Epidermal melanocyte (primary cell): Measurements from ENCODE around the gene NSD1.

Experiments used
- DNase-seq: peaks from one replicate; pipeline ENCODE4 v3.0.0; 2011; ENCODE audit warnings: low spot score; ENCODE audit not compliant: insufficient read length

NSD1 gene

DNA sequence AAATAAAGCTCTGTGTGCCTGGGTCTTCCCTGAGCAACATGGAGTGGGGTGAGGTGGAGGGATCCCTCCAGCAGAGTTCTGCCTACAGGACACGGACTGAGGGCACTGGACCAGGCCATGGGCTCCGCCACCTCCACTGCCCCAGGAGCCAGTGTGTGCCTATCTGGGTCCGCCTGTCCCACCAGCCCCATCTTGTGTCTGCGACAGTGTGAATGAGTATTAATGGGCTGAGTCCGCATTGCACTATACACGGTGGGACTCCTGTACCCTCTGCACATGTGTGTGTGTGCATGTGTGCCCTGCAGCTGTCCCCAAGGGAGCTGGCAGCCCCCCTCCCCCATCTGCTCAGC is 35.5 kb upstream of the NSD1 start:
- no peak for DNase-seq

- DNase-seq: no peak
Measured at GRCh38 chr5:177098470-177099141, 35.0 kb upstream of the NSD1 start.

- no peak for DNase-seq
Measured at GRCh38 chr5:177099422-177100093, 34.0 kb upstream of the NSD1 start.

GRCh38 chr5:177100714-177101121 is 32.9 kb upstream of the NSD1 start:
- DNase-seq: no peak

- no peak for DNase-seq
Measured at GRCh38 chr5:177103523-177104253, 29.9 kb upstream of the NSD1 start.

DNA sequence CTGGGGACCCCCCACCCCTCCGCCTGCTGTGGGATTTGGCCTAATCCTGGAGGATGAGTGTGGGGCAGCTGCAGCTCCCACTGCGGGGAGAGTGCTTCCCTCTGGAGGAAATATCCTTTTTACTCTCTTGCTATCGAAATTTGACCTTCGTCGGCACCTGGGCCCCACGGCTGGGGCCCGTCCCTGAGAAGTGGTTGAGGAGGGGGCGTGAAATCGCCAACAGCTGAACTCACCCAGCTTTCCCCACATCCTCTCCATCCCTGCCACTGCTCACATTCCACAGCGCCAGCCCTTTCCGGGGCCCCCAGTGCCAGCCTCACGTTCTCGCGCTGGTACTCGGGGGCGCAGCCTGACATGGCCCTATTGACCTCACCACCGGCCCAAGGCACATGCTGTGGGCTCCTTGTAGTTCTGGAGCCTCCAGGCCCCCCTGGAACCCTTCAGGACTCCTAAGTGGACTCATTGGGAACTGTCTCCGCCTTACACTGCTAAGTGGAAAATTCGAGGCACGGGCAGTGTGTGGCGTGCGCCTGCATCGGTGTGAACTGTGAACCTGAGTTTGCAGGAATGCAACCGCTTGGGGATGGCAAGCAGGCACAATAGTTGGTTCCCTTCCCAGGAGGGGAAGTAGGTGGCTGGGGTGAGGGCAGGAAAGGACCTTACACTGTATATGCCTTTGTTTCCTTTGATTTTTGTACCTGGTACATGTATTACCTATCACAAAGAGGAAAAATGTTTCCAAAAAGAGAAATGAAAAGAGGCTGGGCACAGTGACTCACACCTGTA is 27.7 kb upstream of the NSD1 start:
- DNase-seq: no peak

DNA sequence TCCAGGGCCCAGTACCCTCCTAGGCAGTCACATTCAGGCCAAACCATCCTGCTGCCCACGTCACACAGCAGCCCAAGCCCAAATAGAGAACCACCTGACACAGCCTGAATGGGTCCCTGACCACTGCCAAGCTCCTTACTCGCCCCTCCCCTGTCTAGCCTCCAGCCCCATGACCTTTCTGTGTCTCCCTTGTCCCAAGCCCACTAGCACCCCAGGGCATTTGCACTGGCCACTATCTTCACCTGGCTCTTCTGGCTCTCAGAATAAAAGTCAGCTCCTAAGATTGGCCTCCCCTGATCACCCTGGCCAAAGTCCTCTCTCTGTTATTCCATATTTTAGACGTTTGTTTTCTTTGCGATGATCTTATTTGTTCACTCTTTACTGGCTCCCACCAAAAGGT is 26.4 kb upstream of the NSD1 start:
- no peak for DNase-seq

- no peak for DNase-seq
Measured at GRCh38 chr5:177109810-177110209, 23.8 kb upstream of the NSD1 start.

DNA sequence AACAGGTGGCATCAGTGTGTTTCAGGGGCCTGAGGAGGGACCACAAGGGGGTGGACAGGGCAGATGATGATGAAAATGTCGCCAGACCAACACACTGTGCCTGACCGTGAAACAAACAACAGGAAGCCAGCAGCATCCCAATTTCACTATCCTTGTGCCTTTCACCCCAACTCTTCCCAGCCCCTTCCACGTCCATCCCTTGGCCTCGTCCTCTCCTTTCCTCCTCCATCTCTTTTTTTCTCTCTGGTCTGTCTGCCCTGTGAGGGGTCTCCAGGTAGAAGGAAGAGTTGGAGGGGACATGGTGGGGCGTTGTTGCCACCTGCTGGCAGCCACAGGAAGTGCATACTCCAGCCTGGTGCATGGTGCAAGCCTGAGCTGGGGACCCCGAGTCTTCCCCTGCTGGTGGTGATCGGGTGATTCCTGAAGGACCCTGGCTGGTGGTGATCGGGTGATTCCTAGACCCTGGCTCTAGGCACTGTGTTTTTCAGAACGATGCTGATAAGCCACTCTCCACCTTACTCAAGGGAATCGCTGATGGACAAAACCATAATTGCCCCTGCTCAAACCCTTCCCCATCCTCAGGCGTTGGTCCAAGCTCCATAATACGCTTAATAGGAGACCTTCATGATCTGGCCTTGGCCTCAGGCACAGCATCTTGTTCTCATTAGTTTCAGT is 21.7 kb upstream of the NSD1 start:
- peak; percentile 59 for DNase-seq

GRCh38 chr5:177112589-177113220 is 20.9 kb upstream of the NSD1 start:
- no peak for DNase-seq

DNA sequence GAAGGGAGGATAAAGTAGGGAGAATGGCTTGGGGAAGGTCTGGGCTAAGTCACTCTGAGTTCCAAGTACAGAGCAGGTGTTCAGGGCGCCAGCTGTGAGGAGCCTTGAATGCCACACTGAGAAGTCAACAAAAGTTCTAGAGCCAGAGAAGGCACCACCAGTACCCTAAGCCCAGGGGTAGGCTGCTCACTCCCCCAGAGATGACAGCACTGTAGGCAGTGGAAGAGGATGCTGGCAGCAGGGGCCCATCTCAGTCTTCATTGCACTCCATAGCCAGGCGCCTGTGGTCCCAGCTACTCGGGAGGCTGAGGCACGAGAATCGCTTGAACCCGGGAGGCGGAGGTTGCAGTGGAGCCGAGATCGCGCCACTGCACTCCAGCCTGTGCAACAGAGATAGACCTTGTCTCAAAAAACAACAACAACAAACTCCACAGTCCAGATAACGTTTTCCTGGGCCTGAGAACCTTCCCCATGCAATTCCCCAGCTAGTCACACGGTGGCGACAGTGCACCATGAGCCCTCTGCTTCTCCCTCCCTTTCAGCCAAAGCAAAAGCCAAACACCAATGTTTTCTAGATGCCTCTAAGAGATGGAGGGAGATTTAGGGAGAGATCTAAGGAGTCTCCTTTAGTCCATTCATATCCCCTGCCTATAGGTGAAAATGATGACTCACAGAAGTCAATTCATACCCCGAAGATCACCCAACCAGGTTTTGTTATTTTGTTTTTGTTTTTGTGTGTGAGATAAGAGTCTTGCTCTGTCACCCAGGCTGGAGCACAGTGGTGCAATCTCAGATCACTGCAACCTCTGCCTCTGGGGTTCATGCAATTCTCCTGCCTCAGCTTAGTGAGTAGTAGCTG is 19.8 kb upstream of the NSD1 start:
- peak; percentile 95 for DNase-seq

DNA sequence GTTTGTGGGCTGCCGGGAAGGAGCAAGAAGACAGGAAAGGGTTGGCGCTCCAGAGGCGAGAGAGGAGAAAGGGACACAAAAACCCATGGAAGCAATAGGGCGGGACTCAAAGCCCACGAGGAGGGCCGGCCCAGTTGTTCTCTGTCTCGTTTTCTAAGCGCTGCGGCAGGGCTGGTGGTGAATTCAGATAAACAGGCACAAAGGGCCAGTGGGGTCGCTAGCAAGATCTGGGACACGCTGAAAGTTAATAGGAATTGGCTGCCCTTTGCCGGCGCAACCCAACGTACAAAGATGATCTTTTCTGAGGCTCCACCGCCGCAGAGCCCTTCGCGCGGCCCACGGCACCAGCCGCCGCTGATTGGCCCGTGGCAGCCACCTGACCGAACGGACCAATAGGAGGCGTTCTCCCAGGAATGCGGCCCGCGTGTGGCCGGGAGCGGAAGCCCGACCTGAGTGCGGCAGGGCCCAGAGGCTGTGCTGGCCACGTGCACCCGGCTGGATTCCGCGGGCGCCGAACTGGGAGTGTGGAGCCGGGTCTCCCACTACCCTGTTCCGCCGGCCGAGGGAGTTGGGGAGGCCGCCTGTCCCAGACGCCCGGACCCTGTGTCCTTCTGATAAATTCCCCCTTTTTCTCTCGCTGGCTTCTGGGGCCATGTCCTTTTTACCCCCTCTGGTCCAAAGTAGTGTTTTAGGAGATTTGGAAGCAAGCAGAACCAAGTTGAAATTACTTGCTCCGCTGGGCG is 16.8 kb upstream of the NSD1 start:
- DNase-seq: peak; percentile 86

- no peak for DNase-seq
Measured at GRCh38 chr5:177117441-177118045, 16.0 kb upstream of the NSD1 start.

GRCh38 chr5:177122566-177122965 is 11.0 kb upstream of the NSD1 start:
- no peak for DNase-seq

DNA sequence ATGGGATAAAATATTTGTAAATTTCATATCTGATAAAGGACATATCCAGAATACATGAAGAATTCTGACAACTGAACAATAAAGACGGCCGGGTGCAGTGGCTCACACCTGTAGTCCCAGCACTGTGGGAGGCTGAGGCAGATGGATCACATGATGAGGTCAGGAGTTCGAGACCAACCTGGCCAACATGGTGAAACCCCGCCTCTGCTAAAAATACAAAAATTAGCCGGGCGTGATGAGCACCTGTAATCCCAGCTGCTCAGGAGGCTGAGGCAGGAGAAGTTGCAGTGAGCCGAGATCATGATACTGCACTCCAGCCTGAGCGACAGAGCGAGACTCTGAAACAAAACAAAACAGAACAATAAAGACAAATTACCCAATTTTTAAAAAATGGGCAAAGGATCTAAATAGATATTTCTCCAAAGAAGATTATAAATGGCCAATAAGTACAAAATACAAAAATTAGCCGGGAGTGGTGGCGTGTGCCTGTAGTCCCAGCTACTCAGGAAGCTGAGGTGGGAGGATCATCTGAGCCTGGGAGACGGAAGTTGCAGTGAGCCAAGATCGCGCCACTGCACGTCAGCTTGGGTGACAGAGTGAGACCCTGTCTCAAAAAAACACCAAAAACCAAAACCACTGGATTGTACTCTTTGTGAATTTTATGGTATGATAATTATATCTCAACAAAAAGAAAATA is 9.6 kb upstream of the NSD1 start:
- no peak for DNase-seq

GRCh38 chr5:177124486-177124991 is 9.0 kb upstream of the NSD1 start:
- DNase-seq: no peak

DNA sequence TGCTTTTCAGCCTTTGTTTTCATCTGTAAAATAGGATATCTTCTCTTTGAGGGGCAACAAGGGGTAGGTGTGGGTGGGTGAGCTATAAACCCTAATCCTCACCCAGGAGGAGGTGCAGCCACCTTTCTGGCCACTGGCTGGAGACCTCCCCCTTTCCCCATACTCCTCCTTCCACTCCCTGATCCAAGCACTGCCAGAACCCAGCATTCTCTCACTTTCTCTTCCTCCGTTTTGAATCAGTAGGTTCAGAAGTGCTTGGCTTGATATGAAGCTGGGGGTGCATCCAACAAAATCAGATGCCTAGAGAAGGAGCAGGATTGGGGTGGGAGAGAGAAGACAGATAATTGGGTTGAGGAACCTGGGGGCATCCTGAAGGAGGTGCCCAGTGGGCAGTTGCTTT is 6.8 kb upstream of the NSD1 start:
- DNase-seq: no peak

- DNase-seq: no peak
Measured at GRCh38 chr5:177128551-177128981, 5.0 kb upstream of the NSD1 start.
